GM21737 (cell line): ENCODE measurements around the gene KNDC1.
"Not testable (repeated sequence)": the region's sequence is repeated elsewhere in the genome, so short reads cannot be mapped to it uniquely, and the experiment has no call there.

ENCODE experiments used
- ATAC-seq: cut with Tn5 transposase; IDR thresholded peaks from one replicate; pipeline ENCODE4 v1.9.1; 2021; ENCODE audit warnings: mild to moderate bottlenecking, moderate library complexity; ENCODE audit not compliant: unreplicated experiment

KNDC1 gene

GRCh38 chr10:133215586-133215985 is 55.6 kb downstream of the KNDC1 start:
- no peak for ATAC-seq

- no peak for ATAC-seq
These were observed 56.8 kb downstream of the KNDC1 start for GRCh38 chr10:133216776-133217175.

- no peak for ATAC-seq
These were observed 58.0 kb downstream of the KNDC1 start for GRCh38 chr10:133217800-133218589.

- no peak for ATAC-seq
These were observed 58.9 kb downstream of the KNDC1 start for GRCh38 chr10:133218891-133219290.

- ATAC-seq, result no peak
These were observed 59.8 kb downstream of the KNDC1 start for GRCh38 chr10:133219782-133220181.

GRCh38 chr10:133221331-133221730 is 61.3 kb downstream of the KNDC1 start:
- no peak for ATAC-seq

- not testable (repeated sequence) for ATAC-seq
These were observed 61.7 kb downstream of the KNDC1 start for GRCh38 chr10:133221756-133222155.

- ATAC-seq, result no peak
These were observed 64.1 kb downstream of the KNDC1 start for GRCh38 chr10:133224076-133224475.

- ATAC-seq, result no peak
These were observed 64.8 kb downstream of the KNDC1 start for GRCh38 chr10:133224756-133225372.

- no peak for ATAC-seq
These were observed 65.7 kb downstream of the KNDC1 start for GRCh38 chr10:133225707-133226191.

- ATAC-seq, result no peak
These were observed 66.3 kb downstream of the KNDC1 start for GRCh38 chr10:133226251-133226808.

GRCh38 chr10:133227256-133227655 is 67.2 kb downstream of the KNDC1 start:
- no peak for ATAC-seq

- ATAC-seq, result no peak
These were observed 69.4 kb downstream of the KNDC1 start for GRCh38 chr10:133229265-133230043.

- ATAC-seq, result no peak
These were observed 70.0 kb downstream of the KNDC1 start, which contains the start of gene UTF1 for GRCh38 chr10:133230044-133230361. Gene UTF1, plus strand, starts transcription at chr10:133230217. Its CDS starts 72 bp downstream, at chr10:133230289.

GRCh38 chr10:133230387-133231195 is 70.6 kb downstream of the KNDC1 start:
- no peak for ATAC-seq

- ATAC-seq, result no peak
These were observed 71.4 kb downstream of the KNDC1 start for GRCh38 chr10:133231244-133231945.

- ATAC-seq, result no peak
These were observed 72.0 kb downstream of the KNDC1 start for GRCh38 chr10:133231946-133232574.

GRCh38 chr10:133234796-133235195 is 74.8 kb downstream of the KNDC1 start:
- not testable (repeated sequence) for ATAC-seq

GRCh38 chr10:133235265-133235855 is 75.3 kb downstream of the KNDC1 start:
- ATAC-seq, result no peak
